LNCaP clone FGC (cell line): ENCODE results near the gene SBF1.
A peak's percentile ranks its signal among the peaks of the same experiment; 100 is the strongest.

Experiments used
- DNase-seq: peaks from one replicate; pipeline ENCODE4 v3.0.0-alpha.2; 2011; ENCODE audit warnings: low read depth
- H3K4me3 ChIP-seq: 2 replicates; pipeline ENCODE4 v1.5.1; 2011; ENCODE audit warnings: mild to moderate bottlenecking, low read depth, low read length, control low read depth
- CTCF ChIP-seq: IDR thresholded peaks from 2 replicates; pipeline ENCODE4 v1.5.1; 2012; ENCODE audit warnings: mild to moderate bottlenecking; ENCODE audit not compliant: control insufficient read depth, insufficient read depth; ENCODE audit errors: extremely low read depth

Gene SBF1

GRCh38 chr22:50482107-50483074 lies 7.6 kb upstream of the SBF1 start:
- H3K4me3 ChIP-seq, result peak overlapping the region; percentile 86
- TF ChIP-seq CTCF, result no peak

GRCh38 chr22:50481440-50482106 lies 6.7 kb upstream of the SBF1 start, which contains the start of gene ADM2:
ADM2 (plus strand) TSS chr22:50481543; CDS start chr22:50481848, 305 bp downstream.
- DNase-seq, result no peak
- no peak for TF ChIP-seq CTCF
- H3K4me3 ChIP-seq, result peak within 1 kb of the TSS; percentile 86

More at GRCh38 chr22:50482107-50483074, 7.6 kb upstream of the SBF1 start:
- DNase-seq, result no peak

GRCh38 chr22:50481045-50481439 lies 6.2 kb upstream of the SBF1 start:
- no peak for DNase-seq
- no peak for TF ChIP-seq CTCF
- peak overlapping the region; percentile 86 for H3K4me3 ChIP-seq

- no peak for DNase-seq
- no peak overlapping the region for H3K4me3 ChIP-seq
- TF ChIP-seq CTCF, result no peak
Measured at GRCh38 chr22:50479721-50480120, 4.9 kb upstream of the SBF1 start.

- TF ChIP-seq CTCF, result no peak
- no peak overlapping the region for H3K4me3 ChIP-seq
- DNase-seq, result no peak
Measured at GRCh38 chr22:50477923-50478322, 3.1 kb upstream of the SBF1 start.

- no peak overlapping the region for H3K4me3 ChIP-seq
- TF ChIP-seq CTCF, result no peak
- DNase-seq, result no peak
Measured at GRCh38 chr22:50476868-50477267, 2.0 kb upstream of the SBF1 start.

GRCh38 chr22:50475652-50476002 lies 792 bp upstream of the SBF1 start:
- no peak for TF ChIP-seq CTCF
- H3K4me3 ChIP-seq, result peak overlapping the region; percentile 80
- no peak for DNase-seq
